ENCODE results near the gene NKD2. TPM values are rescaled to one million over a fixed set of nuclear protein-coding genes. Genes with fewer than 3 reads are reported as not detected.

The NKD2 gene
- total and polyA plus RNA-seq, 9 of the 15 experiments (the other 6 are each of a cell fraction or from before 2014, with no cell fraction given) = 0.09 to 0.64 (median 0.27) TPM; not detected in 5

GRCh38 chr5:963673-964531 is 44.7 kb upstream of the NKD2 start (continued):
- TF ChIP-seq STAT5A (IDR thresholded peaks at IDR 0.05; ENCODE audit: borderline replicate concordance, low read length) (no peak), NRF1 (conservative IDR thresholded peaks at IDR 0.05 in 1 of 2, IDR thresholded peaks at IDR 0.05 in 1 of 2) (peak; percentile 88 to 90), HMGXB4 (CRISPR knock-in tag; IDR thresholded peaks at IDR 0.05) (no peak), ZNF764 (CRISPR knock-in tag; IDR thresholded peaks at IDR 0.05; ENCODE audit: low read depth) (no peak), ELF1 (tag; IDR thresholded peaks at IDR 0.05) (no peak), ZNF561 (CRISPR knock-in tag; conservative IDR thresholded peaks at IDR 0.05) (no peak), POLR2G (IDR thresholded peaks at IDR 0.05; ENCODE audit: low read depth, low read length) (peak; percentile 55; the same call in 1 of the 2 replicates), PHTF2 (CRISPR knock-in tag; IDR thresholded peaks at IDR 0.05) (no peak), NKRF (IDR thresholded peaks at IDR 0.05; ENCODE audit: borderline replicate concordance) (no peak), TEAD4 (IDR thresholded peaks at IDR 0.05; ENCODE audit: low read length) (peak; percentile 63; the same call in 1 of the 2 replicates), TEAD4 (CRISPR knock-in tag; IDR thresholded peaks at IDR 0.05; ENCODE audit: borderline replicate concordance) (no peak), MGA (IDR thresholded peaks at IDR 0.05) (peak; percentile 70)

Measured in K562 (cell line).